Measurements from ENCODE around the gene CMTM7. TPM values are rescaled to one million over a fixed set of nuclear protein-coding genes. Genes with fewer than 3 reads are reported as not detected.
"Not testable (repeated sequence)": the region's sequence is repeated elsewhere in the genome, so short reads cannot be mapped to it uniquely, and the experiment has no call there.

Gene CMTM7
- total and polyA plus RNA-seq, 4 donors = 4.4 to 20.6 (median 11.6) TPM

- no peak overlapping the region for H3K27ac ChIP-seq (ENCODE audit: low read depth, low read length)
- WGBS (ENCODE audit: insufficient coverage) = 100% methylated on average over 2 of the region's 6 CpGs
- H3K9me3 ChIP-seq (ENCODE audit: control insufficient read depth, insufficient read depth, low read length) = no peaks in the 10 kb centered on the region
These were observed 40.5 kb downstream of the CMTM7 start for GRCh38 chr3:32432045-32432710.

GRCh38 chr3:32432711-32433530, 41.3 kb downstream of the CMTM7 start:
- no peaks in the 10 kb centered on the region for H3K36me3 ChIP-seq (ENCODE audit: control insufficient read depth, insufficient read depth, low read length)
- peaks cover 14% of the 10 kb centered on the region for H3K27me3 ChIP-seq (ENCODE audit: control insufficient read depth, insufficient read depth, low read length)
- WGBS (ENCODE audit: insufficient coverage) = 93% methylated on average over 6 of the region's 12 CpGs
- DNase-seq (ENCODE audit: low read depth in 4 of 6, low spot score in 6 of 6) = no peak
- H3K4me1 ChIP-seq (ENCODE audit: control insufficient read depth, insufficient read depth, low read length) = no peaks in the 10 kb centered on the region
- H3K27ac ChIP-seq (ENCODE audit: low read depth, low read length) = no peak overlapping the region
- H3K4me3 ChIP-seq (ENCODE audit: low read depth, low read length) = no peak overlapping the region
- H3K9me3 ChIP-seq (ENCODE audit: control insufficient read depth, insufficient read depth, low read length) = no peaks in the 10 kb centered on the region

More at GRCh38 chr3:32432045-32432710, 40.5 kb downstream of the CMTM7 start:
- Histone ChIP-seq H3K4me1 (ENCODE audit: control insufficient read depth, insufficient read depth, low read length) (no peaks in the 10 kb centered on the region), H3K36me3 (ENCODE audit: control insufficient read depth, insufficient read depth, low read length) (no peaks in the 10 kb centered on the region), H3K27me3 (ENCODE audit: control insufficient read depth, insufficient read depth, low read length) (peaks cover 19% of the 10 kb centered on the region), H3K4me3 (ENCODE audit: low read depth, low read length) (no peak overlapping the region)
- DNase-seq (ENCODE audit: low read depth in 4 of 6, low spot score in 6 of 6) = no peak

- Histone ChIP-seq H3K27me3 (ENCODE audit: control insufficient read depth, insufficient read depth, low read length) (peaks cover 12% of the 10 kb centered on the region), H3K27ac (ENCODE audit: low read depth, low read length) (no peak overlapping the region), H3K9me3 (ENCODE audit: control insufficient read depth, insufficient read depth, low read length) (no peaks in the 10 kb centered on the region), H3K4me3 (ENCODE audit: low read depth, low read length) (no peak overlapping the region), H3K36me3 (ENCODE audit: control insufficient read depth, insufficient read depth, low read length) (no peaks in the 10 kb centered on the region), H3K4me1 (ENCODE audit: control insufficient read depth, insufficient read depth, low read length) (no peaks in the 10 kb centered on the region)
- 100% methylated on average over 2 of the region's 4 CpGs for WGBS (ENCODE audit: insufficient coverage)
- DNase-seq (ENCODE audit: low read depth in 4 of 6, low spot score in 6 of 6) = no peak
These were observed 42.6 kb downstream of the CMTM7 start for GRCh38 chr3:32434206-32434605.

GRCh38 chr3:32435911-32436815, 44.5 kb downstream of the CMTM7 start:
- H3K27ac ChIP-seq (ENCODE audit: low read depth, low read length) = no peak overlapping the region
- H3K4me3 ChIP-seq (ENCODE audit: low read depth, low read length) = no peak overlapping the region
- no peaks in the 10 kb centered on the region for H3K9me3 ChIP-seq (ENCODE audit: control insufficient read depth, insufficient read depth, low read length)
- DNase-seq (ENCODE audit: low read depth in 4 of 6, low spot score in 6 of 6) = no peak
- peaks cover 8% of the 10 kb centered on the region for H3K27me3 ChIP-seq (ENCODE audit: control insufficient read depth, insufficient read depth, low read length)
- H3K36me3 ChIP-seq (ENCODE audit: control insufficient read depth, insufficient read depth, low read length) = no peaks in the 10 kb centered on the region
- WGBS (ENCODE audit: insufficient coverage) = 73% methylated on average over 3 of the region's 4 CpGs
- H3K4me1 ChIP-seq (ENCODE audit: control insufficient read depth, insufficient read depth, low read length) = no peaks in the 10 kb centered on the region

- WGBS (ENCODE audit: insufficient coverage) = 100% methylated on average over 4 of the region's 4 CpGs
- Histone ChIP-seq H3K9me3 (ENCODE audit: control insufficient read depth, insufficient read depth, low read length) (no peaks in the 10 kb centered on the region), H3K27me3 (ENCODE audit: control insufficient read depth, insufficient read depth, low read length) (peaks cover 8% of the 10 kb centered on the region), H3K27ac (ENCODE audit: low read depth, low read length) (no peak overlapping the region), H3K36me3 (ENCODE audit: control insufficient read depth, insufficient read depth, low read length) (no peaks in the 10 kb centered on the region), H3K4me3 (ENCODE audit: low read depth, low read length) (no peak overlapping the region), H3K4me1 (ENCODE audit: control insufficient read depth, insufficient read depth, low read length) (no peaks in the 10 kb centered on the region)
- no peak for DNase-seq (ENCODE audit: low read depth in 4 of 6, low spot score in 6 of 6)
These were observed 45.1 kb downstream of the CMTM7 start for GRCh38 chr3:32436816-32437189.

GRCh38 chr3:32437896-32438295, 46.2 kb downstream of the CMTM7 start:
- no peaks in the 10 kb centered on the region for H3K36me3 ChIP-seq (ENCODE audit: control insufficient read depth, insufficient read depth, low read length)
- no peaks in the 10 kb centered on the region for H3K9me3 ChIP-seq (ENCODE audit: control insufficient read depth, insufficient read depth, low read length)
- H3K4me3 ChIP-seq (ENCODE audit: low read depth, low read length) = no peak overlapping the region
- H3K27me3 ChIP-seq (ENCODE audit: control insufficient read depth, insufficient read depth, low read length) = peaks cover 4% of the 10 kb centered on the region
- H3K27ac ChIP-seq (ENCODE audit: low read depth, low read length) = no peak overlapping the region
- H3K4me1 ChIP-seq (ENCODE audit: control insufficient read depth, insufficient read depth, low read length) = no peaks in the 10 kb centered on the region
- DNase-seq (ENCODE audit: low read depth in 4 of 6, low spot score in 6 of 6) = no peak
- WGBS (ENCODE audit: insufficient coverage) = 81% methylated on average over 4 of the region's 7 CpGs

- no peaks in the 10 kb centered on the region for H3K9me3 ChIP-seq (ENCODE audit: control insufficient read depth, insufficient read depth, low read length)
- H3K27me3 ChIP-seq (ENCODE audit: control insufficient read depth, insufficient read depth, low read length) = peaks cover 4% of the 10 kb centered on the region
- WGBS (ENCODE audit: insufficient coverage) = 81% methylated on average over 5 of the region's 10 CpGs
- no peak for DNase-seq (ENCODE audit: low read depth in 4 of 6, low spot score in 6 of 6)
- H3K4me1 ChIP-seq (ENCODE audit: control insufficient read depth, insufficient read depth, low read length) = no peaks in the 10 kb centered on the region
- H3K4me3 ChIP-seq (ENCODE audit: low read depth, low read length) = no peak overlapping the region
- no peaks in the 10 kb centered on the region for H3K36me3 ChIP-seq (ENCODE audit: control insufficient read depth, insufficient read depth, low read length)
- H3K27ac ChIP-seq (ENCODE audit: low read depth, low read length) = no peak overlapping the region
These were observed 47.1 kb downstream of the CMTM7 start for GRCh38 chr3:32438596-32439344.

- not testable (repeated sequence) for DNase-seq (ENCODE audit: low read depth in 4 of 6, low spot score in 6 of 6); H3K4me1 ChIP-seq (ENCODE audit: control insufficient read depth, insufficient read depth, low read length); H3K9me3 ChIP-seq (ENCODE audit: control insufficient read depth, insufficient read depth, low read length); H3K4me3 ChIP-seq (ENCODE audit: low read depth, low read length); H3K27me3 ChIP-seq (ENCODE audit: control insufficient read depth, insufficient read depth, low read length); H3K27ac ChIP-seq (ENCODE audit: low read depth, low read length); H3K36me3 ChIP-seq (ENCODE audit: control insufficient read depth, insufficient read depth, low read length)
- 91% methylated on average over 2 of the region's 4 CpGs for WGBS (ENCODE audit: insufficient coverage)
These were observed 47.8 kb downstream of the CMTM7 start for GRCh38 chr3:32439421-32439820.
